HG03558 (cell line): ENCODE measurements around the gene TWNK.

Source experiments
- ATAC-seq: cut with Tn5 transposase; IDR thresholded peaks from one replicate; pipeline ENCODE4 v1.9.1; 2021; ENCODE audit warnings: moderate number of reproducible peaks; ENCODE audit not compliant: unreplicated experiment; ENCODE audit errors: extremely low read depth

TWNK gene

GRCh38 chr10:100986952-100987684 is at the start of gene TWNK, which contains the start of gene MRPL43:
TWNK (plus strand) TSS chr10:100987543; CDS start chr10:100988211, 668 bp downstream.
MRPL43 (minus strand) TSS chr10:100987497; CDS start chr10:100987443, 54 bp downstream.
- no peak for ATAC-seq

DNA sequence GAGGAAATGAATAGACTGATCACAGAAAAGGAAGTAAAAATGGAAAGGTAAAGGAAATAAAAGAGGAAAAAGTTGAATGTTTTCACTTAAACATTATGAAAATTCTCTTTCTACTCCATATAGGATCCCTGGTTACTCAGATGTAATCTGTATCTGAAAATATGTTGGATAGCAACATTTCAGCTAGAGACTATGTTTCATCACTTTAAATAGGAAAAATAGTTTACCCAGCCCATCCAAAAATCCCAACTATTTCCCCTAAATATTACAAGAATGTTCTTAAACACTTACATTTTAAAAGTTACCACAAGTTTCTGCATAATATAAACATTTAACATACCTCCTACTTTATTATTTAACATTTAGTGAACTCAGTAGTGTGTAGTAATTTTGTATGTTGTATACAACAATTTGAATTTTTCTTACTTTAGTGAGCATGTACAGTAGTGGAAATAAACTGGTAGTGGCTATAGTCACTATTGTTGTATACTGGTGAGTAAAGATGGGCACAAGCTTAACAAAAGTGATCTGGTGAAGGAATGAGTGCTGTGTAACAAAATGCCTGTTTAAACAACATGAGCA is 47.5 kb upstream of the TWNK start:
- no peak for ATAC-seq

DNA sequence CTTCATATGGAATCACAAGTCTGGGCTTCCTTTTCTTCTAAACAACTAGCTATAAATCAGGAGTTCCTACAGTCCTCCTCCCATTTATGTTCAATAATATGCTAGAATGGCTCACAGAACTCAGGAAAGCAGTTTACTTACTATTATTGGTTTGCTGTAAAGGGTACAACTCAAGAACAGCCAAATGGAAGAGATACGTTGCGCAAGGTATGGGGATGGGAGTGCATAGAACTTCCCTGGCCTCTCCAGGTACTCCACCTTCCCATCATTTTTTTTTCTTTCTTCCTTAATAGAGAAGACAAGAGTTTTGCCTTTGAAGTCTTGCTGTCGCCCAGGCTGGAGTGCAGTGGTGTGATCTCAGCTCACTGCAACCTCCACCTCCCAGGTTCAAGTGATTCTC is 45.1 kb upstream of the TWNK start:
- no peak for ATAC-seq

DNA sequence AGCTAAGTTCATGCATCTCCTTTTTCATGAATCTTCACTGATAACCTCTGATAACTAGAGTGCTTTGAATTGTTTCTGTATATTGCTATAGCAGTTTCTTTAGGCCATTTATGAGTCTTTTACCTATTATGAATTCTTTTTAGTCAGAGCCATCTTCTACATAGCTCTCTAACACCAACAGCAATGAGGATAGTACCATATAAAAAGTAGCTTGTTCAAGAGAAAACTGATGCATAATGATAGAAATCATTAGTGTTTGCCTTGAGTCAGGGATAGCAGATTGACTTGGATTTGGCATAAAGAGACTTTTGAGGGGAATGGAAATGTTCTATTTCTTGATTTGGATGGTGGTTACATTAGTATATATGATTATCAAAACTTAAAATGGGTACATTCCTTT is 43.8 kb upstream of the TWNK start:
- no peak for ATAC-seq

DNA sequence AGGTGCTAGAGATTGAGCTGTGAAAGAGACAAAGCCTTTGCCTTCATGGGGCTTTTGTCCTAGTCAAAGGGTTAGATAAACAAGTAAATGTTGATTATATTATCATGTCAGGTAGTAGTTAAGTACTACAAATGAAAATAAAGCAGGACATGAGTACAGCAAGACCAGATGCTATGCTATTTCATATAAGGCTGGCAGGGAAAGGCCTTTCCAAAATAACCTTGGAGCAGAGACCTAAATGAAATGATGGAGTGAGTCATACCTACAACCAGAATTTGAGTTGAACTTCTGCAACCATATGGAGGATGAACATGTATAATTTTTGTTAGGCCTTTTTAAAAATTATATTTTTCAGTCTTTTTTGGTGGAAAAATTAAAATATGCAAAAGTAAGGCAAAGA is 41.6 kb upstream of the TWNK start:
- no peak for ATAC-seq

DNA sequence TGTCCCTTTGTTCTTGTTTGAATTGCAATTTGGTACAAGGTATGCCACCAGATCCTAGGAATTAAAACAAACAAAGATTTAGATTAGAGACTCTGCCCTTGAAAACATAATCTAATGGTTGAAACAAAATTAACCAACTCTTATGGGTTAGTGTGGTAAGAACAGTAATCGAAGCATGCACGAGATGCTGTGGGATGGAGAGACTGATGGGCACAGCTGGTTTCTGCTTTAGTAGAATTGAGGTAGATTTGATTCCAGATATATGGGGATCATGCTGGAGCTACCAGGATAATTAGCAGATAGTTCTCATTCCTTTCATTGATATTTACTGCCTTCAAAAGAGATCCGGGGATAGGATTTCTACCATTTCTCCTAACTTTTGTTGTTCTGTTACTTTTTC is 38.4 kb upstream of the TWNK start:
- ATAC-seq = no peak

GRCh38 chr10:100960251-100960650 is 27.1 kb upstream of the TWNK start:
- no peak for ATAC-seq

- no peak for ATAC-seq
Measured at GRCh38 chr10:100962351-100963080, 24.8 kb upstream of the TWNK start.

DNA sequence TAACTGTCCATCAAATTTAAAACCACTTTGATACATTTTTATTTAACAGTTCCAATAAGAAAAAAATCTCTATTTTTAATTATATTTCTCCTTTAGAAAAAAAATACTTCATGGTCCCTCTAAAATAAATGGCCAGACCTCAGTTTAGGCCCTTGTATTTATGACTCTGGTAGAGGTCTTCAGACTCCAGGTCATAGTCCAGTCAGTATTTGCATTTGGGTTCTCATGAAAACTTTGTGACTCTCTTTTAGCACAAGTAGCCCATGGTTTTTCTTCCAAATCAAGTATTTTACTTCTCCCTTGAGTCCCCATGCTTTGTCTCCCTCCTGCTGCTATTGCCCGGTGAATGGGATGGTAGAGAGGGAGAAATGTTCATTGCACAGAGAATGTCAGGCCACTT is 23.5 kb upstream of the TWNK start:
- ATAC-seq = no peak

GRCh38 chr10:100965820-100966219 is 21.5 kb upstream of the TWNK start:
- no peak for ATAC-seq

DNA sequence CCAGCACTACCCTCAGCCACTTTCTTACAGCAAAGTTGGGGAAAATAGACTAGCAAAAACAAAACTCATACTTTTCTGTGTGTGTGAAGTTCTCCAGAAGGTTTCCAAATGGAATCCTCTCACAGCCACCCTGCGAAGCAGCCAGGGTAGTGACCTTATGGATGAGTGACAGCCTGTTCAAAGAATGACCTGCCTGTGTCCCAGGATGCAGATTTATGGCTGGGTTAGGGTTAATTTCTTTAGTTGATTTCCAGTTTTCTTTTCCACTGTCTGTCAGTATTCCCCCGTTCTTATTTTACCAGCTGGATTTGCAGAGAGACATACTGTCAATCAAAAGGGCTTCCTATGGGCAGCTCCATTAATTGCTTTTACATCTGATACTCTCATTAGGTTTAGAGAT is 20.5 kb upstream of the TWNK start:
- ATAC-seq = no peak

- no peak for ATAC-seq
Measured at GRCh38 chr10:100967332-100967731, 20.0 kb upstream of the TWNK start.

GRCh38 chr10:100968062-100968736 is 19.1 kb upstream of the TWNK start:
- ATAC-seq = no peak

DNA sequence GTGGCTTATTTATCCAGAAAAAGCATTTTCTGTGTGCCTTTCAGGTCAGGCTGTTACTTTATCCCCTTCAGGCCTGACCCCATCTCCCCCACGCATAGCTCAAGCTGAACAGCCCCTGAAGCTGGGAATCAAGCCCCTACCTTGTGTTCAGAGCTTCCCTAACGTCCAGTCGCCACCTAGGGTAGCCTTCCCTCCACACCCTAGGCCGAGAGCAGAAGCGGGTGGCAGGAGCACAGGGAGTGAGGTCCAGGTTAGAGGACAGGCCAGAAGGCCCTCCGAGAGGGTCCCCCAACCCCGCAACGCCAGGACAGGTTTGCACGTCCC is 18.5 kb upstream of the TWNK start:
- no peak for ATAC-seq

DNA sequence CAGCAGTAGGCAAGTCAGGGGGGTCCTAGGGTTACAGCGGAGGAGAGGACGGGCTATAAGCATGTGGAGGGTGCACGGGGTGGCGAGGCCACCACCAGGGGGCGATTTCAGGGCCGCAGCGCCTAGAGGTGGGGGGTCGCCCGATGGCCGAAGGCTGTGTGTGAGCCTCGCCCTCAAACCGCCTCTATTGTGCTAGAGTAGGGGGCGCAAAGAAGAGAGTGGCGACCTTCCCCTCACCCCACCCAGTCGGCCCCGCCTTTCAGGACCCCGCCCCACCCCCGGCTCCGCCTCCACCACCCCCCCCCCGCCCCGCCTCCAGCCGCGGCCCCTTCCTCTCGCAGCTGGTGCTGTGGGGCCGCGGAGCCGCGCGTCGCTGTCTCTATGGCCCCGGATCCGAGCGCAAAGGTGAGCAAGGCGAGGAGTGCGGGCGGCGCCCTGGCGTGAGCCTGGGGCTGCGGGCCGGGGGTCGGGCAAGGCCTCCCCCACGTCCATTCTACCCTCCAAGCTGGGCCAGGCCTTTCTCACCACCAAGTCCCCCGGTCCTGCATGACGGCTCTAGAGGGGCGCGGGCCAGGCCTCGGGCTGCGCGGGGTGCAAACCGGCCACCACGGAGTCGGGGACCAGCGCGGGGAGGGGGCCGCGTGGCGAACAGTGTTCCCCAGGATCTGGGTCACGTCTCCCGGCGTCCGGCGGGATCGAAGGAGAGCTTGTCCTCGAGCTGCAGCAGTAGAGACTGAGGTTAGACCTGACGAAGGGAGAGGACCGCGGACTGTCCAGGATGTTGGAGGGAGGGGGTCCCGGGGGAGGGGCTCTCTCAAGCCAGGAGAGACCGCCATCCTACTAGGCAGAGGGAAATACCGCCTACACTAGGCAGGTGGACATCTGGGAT is 17.9 kb upstream of the TWNK start, which contains the start of gene SEMA4G:
SEMA4G (plus strand) TSS at position 318 of the 889 bp plus-strand sequence. CDS start 3,409 bp downstream, outside the sequence.
- ATAC-seq = no peak

GRCh38 chr10:100970076-100970913 is 17.0 kb upstream of the TWNK start:
- no peak for ATAC-seq

DNA sequence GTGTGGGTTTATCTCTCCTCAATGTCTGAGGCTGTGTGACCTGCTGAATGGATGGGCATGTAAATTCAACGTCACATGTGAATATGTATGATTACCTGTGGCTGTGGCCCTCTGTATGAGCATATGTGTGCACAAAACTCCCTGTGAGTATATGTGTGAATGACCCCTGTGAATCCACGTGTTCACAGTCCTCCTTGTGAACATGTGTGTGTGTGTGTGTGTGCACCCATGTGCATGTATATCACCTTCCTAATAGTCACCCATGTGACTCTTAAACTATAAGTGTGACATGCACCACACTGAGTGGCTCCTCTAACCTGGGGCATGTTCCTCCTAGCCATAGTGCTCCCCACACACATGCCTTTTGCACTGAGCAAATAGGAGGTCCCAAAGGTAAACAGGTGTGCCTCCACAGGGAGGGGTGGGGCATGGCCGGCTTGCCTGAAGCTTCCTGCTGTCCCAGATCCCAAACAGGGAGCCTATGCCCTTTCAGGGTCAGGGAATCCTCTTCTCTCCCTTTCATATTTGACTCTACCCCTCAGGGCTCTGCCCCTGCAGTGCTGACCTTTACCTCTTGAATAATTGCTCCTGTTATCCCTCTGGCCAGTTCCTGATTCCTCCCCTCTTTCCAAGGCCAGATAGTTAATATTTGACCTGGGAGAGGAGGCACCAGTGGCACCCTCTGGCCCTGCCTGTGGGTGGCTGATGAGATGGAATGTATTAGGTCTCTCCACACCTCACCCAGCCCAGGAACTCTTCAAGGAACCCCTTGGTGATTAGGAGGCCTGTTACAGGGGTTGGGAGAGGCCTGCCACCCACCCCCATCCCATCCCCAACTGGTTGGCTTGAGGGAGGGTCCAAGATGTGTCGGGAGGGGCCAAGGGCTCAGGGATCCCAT is 16.2 kb upstream of the TWNK start:
- no peak for ATAC-seq
